Pancreas (tissue), 10 donors: ENCODE data around the gene PLOD2. TPM values are rescaled to one million over a fixed set of nuclear protein-coding genes. Genes with fewer than 3 reads are reported as not detected.
A peak's percentile ranks its signal among the peaks of the same experiment; 100 is the strongest.

ENCODE experiments used
- ATAC-seq, 4 donors: fragments of 200-7000 bp; cut with Tn5 transposase; one replicate each; pipeline versions ENCODE4 v1.8.0 to v1.9.1; 2020; ENCODE audit warnings: mild to moderate bottlenecking in 4 of 4, moderate library complexity in 4 of 4
- DNase-seq, 6 donors: peaks; one replicate each; pipeline ENCODE4 v3.0.0-alpha.2; 2020
- FAIRE-seq: peaks from 2 replicates; lab custom pipeline; 2012; peaks lifted over from hg19 to GRCh38; lab: Jason Lieb, UNC
- H3K27ac ChIP-seq, 4 donors: fragments of 200-600 bp; sonication (generic); 1 replicate in 3 of 4; 2 replicates in 1 of 4; pipeline versions ENCODE4 v1.5.0 to v1.8.0; 2020
- H3K27me3 ChIP-seq, 4 donors: fragments of 200-600 bp; one replicate each; pipeline ENCODE4 v1.8.0; 2021
- H3K36me3 ChIP-seq, 3 donors: fragments of 200-600 bp; sonication (generic) in 1 of 3; one replicate each; pipeline versions ENCODE4 v1.5.0 to v1.8.0; 2020 to 2021
- H3K4me1 ChIP-seq, 3 donors: fragments of 200-600 bp; one replicate each; pipeline ENCODE4 v1.8.0; 2021
- H3K4me3 ChIP-seq, 4 donors: fragments of 200-600 bp; sonication (generic) in 2 of 4; one replicate each; pipeline versions ENCODE4 v1.5.0 to v1.8.0; 2020 to 2021
- H3K9me3 ChIP-seq, 4 donors: fragments of 200-600 bp; one replicate each; pipeline ENCODE4 v1.8.0; 2021
- WGBS, 2 donors: extraction: QIAGEN DNeasy Blood & Tissue Kit; methylation state at CpG; one replicate each; pipeline ENCODE4 v1.1.7; 2013; 5-methylcytosine and 5-hydroxymethylcytosine counted together
- intact Hi-C, 3 donors: fragments of 100-400 bp; cut with DNase I; formaldehyde crosslinking; loops; one replicate each; pipeline versions ENCODE4 v1.11.1 to v1.14.2; 2022
- polyA plus RNA-seq, 2 donors: library from polyadenylated mRNA; stranded (reverse); fragments of 200-250 nt; gene quantifications; one replicate each; pipeline ENCODE4 v1.2.3, GENCODE V29; 2013
- total RNA-seq, 6 donors: library from RNA; stranded (reverse); fragmentation: NEBNext Ultra II Directional in 4 of 6; extraction: Animal tissue kit (Norgen Biotek cat#: 25700) in 4 of 6; gene quantifications; one replicate each; pipeline versions ENCODE4 v1.2.1 to v1.2.4, GENCODE V29; 2021 to 2023
- TF ChIP-seq, protein P1 (sequence below), 4 donors: fragments of 200-600 bp; sonication (generic) in 3 of 4; IDR thresholded peaks; one replicate each; pipeline versions ENCODE4 v1.5.0 to v1.8.0; 2021; ENCODE audit warnings: antibody characterized with exemption in 4 of 4
- donor health status: healthy with polysubstance abuse.
- donor health status: DM: no; HTN: no; CAD: no; lungs with moderate emphysema.
- donor health status: DM: no; HTN: no; CAD: no.
- donor health status: control.
- donor health status: control.
- donor health status: Bipolar disorder and iron deficiency.
- donor health status: DM: yes; HTN: yes; CAD: no.
- donor health status: DM: no; HTN: no; CAD: no.
- donor health status: DM: no; HTN: no; CAD: no.
- donor health status: DM: yes; HTN: yes; CAD: no.

The PLOD2 gene
- total and polyA plus RNA-seq, 8 donors = 12.7 to 44.7 (median 18.8) TPM

DNA sequence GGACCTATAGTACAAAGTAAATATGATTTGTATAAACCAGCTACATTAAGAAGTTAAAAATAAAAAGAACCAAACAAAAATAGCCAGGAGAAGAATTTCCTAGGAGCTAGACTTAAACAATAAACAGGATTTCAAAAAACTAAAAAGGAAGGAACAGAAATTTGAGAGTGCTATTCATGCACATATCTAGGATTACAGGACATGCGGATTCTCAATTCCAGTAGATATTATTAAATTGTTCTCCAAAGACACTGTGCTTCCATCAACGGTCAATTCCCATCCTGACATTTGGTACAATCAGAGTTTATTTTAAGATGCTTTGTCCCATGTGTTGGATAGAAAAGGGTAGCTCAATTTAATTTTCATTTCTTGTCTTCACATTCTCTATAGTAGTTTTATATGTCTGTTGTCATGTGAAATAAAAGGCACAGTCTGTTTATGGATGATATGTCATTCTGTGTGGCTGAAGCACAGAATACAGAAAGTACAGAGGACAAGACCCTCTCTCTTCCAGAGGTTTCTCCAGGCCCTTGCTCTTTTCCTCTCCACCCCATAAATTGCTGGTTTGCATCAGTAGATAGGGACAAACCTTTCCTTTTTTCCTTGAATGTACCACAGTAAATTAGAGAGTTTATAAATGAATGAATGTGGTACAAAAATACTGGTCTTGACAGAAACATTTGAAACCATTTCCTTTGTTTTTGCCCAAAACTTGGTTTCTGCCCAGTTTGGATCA lies 3.5 kb downstream of the PLOD2 start:
- Histone ChIP-seq H3K9me3 (no peaks in the 10 kb centered on the region), H3K27me3 (no peaks in the 10 kb centered on the region), H3K4me1 (peaks cover 23 to 69% (median 66%) of the 10 kb centered on the region in 3 donors), H3K36me3 (no peaks in the 10 kb centered on the region), H3K27ac (peak overlapping the region in 3 of 4 donors; percentile 40 to 98 (median 97)), H3K4me3 (peak overlapping the region in 1 of 4 donors; percentile 78)
- FAIRE-seq (no peak), ATAC-seq (no peak), DNase-seq (no peak)
- 77 to 82% methylated on average over 2 of the region's 2 CpGs for WGBS, 2 donors
- TF ChIP-seq, protein P1, sequence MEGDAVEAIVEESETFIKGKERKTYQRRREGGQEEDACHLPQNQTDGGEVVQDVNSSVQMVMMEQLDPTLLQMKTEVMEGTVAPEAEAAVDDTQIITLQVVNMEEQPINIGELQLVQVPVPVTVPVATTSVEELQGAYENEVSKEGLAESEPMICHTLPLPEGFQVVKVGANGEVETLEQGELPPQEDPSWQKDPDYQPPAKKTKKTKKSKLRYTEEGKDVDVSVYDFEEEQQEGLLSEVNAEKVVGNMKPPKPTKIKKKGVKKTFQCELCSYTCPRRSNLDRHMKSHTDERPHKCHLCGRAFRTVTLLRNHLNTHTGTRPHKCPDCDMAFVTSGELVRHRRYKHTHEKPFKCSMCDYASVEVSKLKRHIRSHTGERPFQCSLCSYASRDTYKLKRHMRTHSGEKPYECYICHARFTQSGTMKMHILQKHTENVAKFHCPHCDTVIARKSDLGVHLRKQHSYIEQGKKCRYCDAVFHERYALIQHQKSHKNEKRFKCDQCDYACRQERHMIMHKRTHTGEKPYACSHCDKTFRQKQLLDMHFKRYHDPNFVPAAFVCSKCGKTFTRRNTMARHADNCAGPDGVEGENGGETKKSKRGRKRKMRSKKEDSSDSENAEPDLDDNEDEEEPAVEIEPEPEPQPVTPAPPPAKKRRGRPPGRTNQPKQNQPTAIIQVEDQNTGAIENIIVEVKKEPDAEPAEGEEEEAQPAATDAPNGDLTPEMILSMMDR (IDR thresholded peaks at IDR 0.05) = no peak
- intact Hi-C loops = no loop called here

GRCh38 chr3:146156666-146157314 lies 4.2 kb downstream of the PLOD2 start:
- no peak for DNase-seq
- WGBS, 2 donors = 34 to 47% methylated on average over 3 of the region's 3 CpGs
- H3K36me3 ChIP-seq = no peaks in the 10 kb centered on the region
- H3K4me3 ChIP-seq = peak overlapping the region in 2 of 4 donors; percentile 12 to 21
- no peak for ATAC-seq
- no peaks in the 10 kb centered on the region for H3K27me3 ChIP-seq
- intact Hi-C loops = no loop called here
- FAIRE-seq = no peak
- H3K9me3 ChIP-seq = no peaks in the 10 kb centered on the region
- peaks cover 17 to 64% (median 61%) of the 10 kb centered on the region in 3 donors for H3K4me1 ChIP-seq
- H3K27ac ChIP-seq = peak overlapping the region; percentile 7 to 98 (median 68)
- TF ChIP-seq, protein P1 (IDR thresholded peaks at IDR 0.05) = no peak

DNA sequence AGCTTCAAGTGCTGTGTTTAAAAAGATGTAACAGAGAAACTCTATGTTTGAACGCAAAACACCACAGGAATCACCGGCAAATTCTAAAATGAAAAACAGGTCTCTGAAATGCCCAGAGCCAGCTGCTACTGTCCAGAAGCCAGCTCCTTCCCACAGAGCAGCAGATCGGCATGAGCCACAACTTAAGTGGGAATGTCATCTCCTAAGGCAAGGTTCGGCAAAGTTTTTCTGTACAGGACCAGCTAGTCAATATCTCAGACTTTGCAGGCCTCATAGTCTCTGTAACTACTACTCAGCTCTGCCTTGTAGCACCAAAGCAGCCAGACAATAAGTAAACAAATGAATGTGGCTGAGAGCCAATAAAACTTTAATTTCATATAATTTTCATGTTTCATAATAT lies 4.9 kb downstream of the PLOD2 start:
- ATAC-seq (peak in 2 of 4 donors; percentile 5 to 18), FAIRE-seq (no peak), DNase-seq (peak in 1 of 6 donors; percentile 29)
- 26 to 29% methylated on average over 4 of the region's 4 CpGs for WGBS, 2 donors
- Histone ChIP-seq H3K4me3 (peak overlapping the region in 2 of 4 donors; percentile 12 to 21), H3K36me3 (no peaks in the 10 kb centered on the region), H3K4me1 (peaks cover 17 to 64% (median 60%) of the 10 kb centered on the region in 3 donors), H3K27me3 (no peaks in the 10 kb centered on the region), H3K9me3 (no peaks in the 10 kb centered on the region), H3K27ac (peak overlapping the region in 3 of 4 donors; percentile 7 to 98 (median 97))
- TF ChIP-seq, protein P1 (IDR thresholded peaks at IDR 0.05) = no peak
- intact Hi-C loops = no loop called here

DNA sequence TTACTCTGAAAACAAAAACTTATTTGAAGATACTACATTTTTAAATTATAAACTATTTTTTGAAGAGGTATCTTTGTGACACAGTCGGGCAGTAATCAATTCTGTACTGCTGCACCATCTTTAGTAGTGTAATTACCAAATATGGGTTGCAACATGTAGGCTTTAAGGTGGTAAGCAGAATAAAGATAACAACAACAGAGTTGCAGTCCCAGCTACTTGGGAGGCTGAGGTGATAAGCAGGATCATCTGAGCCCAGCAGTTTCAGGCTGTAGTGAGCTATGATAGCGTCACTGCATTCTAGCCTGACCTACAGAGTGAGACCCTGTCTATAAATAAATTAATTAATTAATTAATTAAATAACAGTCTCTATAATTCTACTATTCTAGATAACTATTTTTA lies 6.0 kb downstream of the PLOD2 start:
- intact Hi-C loops = no loop called here
- Histone ChIP-seq H3K4me1 (peaks cover 17 to 64% (median 60%) of the 10 kb centered on the region in 3 donors), H3K36me3 (no peaks in the 10 kb centered on the region), H3K4me3 (no peak overlapping the region), H3K27me3 (no peaks in the 10 kb centered on the region), H3K9me3 (no peaks in the 10 kb centered on the region), H3K27ac (no peak overlapping the region)
- FAIRE-seq (no peak), DNase-seq (no peak), ATAC-seq (no peak)
- TF ChIP-seq, protein P1 (IDR thresholded peaks at IDR 0.05) = no peak
- WGBS, 2 donors = 32 to 36% methylated on average over 2 of the region's 2 CpGs
